ENCODE data around the gene CD8A.
"Not testable (repeated sequence)": the region's sequence is repeated elsewhere in the genome, so short reads cannot be mapped to it uniquely, and the experiment has no call there.

Gene CD8A

DNA sequence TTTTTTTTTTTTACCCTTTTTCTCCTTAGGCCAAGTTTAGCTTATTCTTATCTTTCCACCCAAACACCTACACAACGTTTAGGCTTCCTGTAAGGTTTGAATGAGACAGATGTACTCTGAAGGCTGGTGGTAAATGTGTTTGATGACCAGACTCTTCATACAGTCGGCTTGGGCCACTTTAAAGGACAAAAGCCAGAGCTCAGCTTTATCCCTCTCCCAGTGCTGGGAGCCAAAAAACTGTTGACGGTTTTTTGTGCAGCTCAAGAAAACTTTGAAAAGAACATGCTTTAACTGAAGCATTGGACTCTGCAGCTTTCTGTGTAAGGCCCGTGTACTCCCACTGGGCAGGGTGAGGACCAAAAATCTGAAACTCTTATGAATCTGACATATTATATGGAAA lies 15.4 kb downstream of the CD8A start:
- no peak for DNase-seq

- no peak for DNase-seq
Observed at GRCh38 chr2:86774862-86775261, 15.9 kb downstream of the CD8A start.

DNA sequence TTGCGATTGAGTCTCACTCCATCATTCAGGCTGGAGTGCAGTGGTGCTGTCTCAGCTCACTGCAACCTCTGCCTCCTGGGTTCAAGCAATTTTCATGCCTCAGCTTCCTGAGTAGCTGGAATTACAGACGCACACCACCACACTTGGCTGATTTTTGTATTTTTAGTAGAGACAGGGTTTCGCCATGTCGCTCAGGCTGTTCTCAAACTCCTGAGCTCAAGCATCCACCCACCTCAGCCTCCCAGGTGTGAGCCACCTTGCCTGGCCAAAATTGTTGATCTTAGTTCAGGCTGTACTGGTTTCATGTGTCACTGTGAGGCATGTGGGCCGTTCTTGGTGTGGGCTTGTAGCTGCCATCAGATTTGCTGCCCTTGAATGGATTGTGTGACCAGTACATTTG lies 18.1 kb downstream of the CD8A start:
- no peak for DNase-seq

DNA sequence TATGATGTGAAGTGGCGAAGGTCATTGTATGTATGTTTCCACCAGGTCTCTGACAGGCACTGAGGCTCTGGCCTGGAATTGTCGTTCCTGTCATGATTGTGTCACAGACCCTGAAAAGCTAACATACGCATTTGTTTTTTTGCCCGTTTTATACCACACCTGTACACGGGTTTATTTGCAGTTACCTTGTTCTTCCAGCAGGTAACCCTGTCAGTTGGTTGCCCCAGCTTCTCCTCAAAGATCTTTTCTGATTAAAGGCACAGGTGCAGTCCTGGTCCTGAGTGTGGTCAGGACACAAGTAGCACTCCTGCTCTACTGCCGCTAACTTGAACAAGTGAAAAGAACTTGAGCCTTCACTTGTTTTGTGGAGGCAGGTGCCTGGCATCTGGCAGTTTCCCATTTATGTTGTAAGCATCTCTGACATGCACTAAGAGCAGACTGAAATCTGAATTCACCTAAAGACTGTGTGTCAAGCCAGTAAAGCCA lies 19.9 kb downstream of the CD8A start:
- DNase-seq: no peak

- DNase-seq: no peak
Observed at GRCh38 chr2:86769838-86770237, 20.9 kb downstream of the CD8A start.

- no peak for DNase-seq
Observed at GRCh38 chr2:86768189-86768949, 22.3 kb downstream of the CD8A start.

DNA sequence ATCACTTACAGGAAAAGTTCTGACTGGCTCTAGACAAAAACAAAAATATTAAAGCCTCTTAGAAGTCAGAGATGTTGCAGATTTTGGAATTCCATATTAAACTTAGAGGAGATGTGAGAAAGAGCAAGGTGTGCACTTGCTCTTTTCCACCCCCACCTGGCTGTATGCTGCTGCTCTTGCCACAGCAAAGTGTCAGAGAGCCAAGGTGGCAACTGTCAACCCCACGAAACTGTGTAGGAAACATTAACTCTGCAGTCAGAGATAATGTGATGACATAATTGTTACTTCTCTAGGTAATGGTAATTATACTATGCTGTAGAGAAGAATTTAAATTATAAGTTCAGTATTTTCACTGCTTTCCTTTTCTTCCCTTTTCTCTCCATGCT lies 25.4 kb downstream of the CD8A start:
- DNase-seq: no peak

DNA sequence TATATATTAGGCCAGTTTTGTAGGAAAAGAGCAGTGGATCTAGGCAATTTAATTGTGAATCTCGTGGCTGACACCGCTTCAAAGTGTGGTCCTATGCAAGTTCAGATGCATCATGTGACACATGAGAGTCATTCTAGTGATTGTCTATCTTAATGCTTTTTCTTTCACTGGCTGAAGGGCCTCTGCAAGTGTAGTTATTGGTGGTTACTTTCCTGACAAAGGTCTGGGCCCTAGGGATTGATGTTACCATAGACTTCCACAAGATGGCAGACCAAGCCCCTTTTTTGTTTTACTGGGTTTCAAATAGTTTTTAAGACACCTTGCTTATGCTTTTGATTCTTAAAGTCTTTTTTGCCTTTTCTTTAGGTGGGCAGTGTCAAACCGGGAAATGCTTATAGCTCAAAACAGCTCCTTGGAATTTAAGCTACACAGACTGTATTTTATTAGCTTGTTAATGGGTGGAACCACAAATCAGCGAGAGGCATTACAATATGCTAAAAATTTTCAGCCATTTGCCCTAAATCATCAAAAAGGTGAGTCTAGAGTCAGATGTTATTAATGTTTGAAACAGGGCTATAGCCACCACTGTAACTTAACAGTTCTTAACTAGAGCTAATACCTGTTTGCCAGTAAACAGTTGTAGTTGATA lies 25.9 kb downstream of the CD8A start:
- DNase-seq: no peak

DNA sequence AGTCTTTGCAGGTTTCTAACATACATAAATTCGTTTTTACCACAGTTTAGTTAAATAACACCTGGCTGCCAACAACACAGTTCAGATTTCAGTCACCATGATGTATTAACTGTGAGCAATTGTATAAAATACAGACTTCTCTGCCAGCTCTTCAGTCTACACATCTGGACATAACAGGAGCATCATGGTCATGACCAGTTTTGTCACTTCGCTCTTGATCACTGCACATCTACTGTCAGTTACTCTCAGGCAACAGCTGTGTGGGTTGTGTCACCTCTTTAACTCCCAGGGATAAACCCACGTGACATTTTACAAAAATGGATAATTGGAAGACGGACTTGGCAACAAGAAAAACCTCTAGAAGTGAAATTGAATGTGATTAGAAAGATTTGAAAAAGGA lies 30.3 kb downstream of the CD8A start:
- DNase-seq: no peak

GRCh38 chr2:86758405-86758804 lies 32.3 kb downstream of the CD8A start:
- no peak for DNase-seq

GRCh38 chr2:86753606-86754005 lies 37.1 kb downstream of the CD8A start:
- no peak for DNase-seq

- no peak for DNase-seq
Observed at GRCh38 chr2:86752934-86753333, 37.8 kb downstream of the CD8A start.

- DNase-seq: no peak
Observed at GRCh38 chr2:86751778-86752177, 38.9 kb downstream of the CD8A start.

GRCh38 chr2:86750240-86750839 lies 40.4 kb downstream of the CD8A start:
- DNase-seq: no peak

DNA sequence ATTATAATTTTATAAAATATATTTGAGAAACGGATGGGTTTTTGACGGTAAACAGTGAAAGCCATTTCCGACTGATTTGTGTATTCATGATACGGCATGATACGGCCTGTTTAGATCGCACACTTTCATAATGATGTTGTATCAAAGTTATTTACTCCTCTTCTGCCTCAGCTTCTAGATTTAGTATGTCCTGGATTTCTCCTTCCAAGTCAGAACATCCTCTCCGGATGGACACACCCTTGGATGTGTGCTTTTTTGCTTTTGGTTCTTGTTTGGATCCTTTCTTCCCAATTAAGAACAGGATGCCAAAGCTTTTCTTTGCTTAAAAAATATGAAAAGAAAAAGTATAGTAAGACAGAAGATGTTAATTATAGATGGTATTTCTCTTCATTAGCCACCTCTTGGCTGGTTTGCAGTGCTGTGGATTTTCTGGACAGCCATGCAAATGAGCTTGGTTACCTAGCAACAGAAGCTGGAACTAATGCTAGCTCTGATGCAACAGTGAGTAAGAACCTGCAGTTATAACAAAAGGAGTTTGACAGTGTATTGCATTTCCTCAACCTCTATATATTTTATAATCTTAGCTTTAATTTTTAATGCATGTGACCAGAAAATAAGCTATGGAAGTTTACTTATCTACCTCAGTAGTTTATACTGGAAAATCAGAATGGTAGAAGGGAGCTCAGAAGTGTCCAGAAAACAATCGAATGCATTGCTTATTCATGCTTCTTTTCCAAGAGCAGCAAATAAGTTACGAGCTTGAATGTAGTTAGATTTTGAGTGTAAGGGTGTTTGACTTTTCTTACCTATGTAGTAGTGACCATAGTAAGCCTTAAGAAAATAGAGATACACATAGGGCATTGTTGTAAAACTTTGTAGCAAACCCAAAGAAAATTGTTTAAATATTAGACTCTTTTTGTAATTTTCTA lies 42.7 kb downstream of the CD8A start:
- no peak for DNase-seq

GRCh38 chr2:86746939-86747338 lies 43.8 kb downstream of the CD8A start:
- no peak for DNase-seq

DNA sequence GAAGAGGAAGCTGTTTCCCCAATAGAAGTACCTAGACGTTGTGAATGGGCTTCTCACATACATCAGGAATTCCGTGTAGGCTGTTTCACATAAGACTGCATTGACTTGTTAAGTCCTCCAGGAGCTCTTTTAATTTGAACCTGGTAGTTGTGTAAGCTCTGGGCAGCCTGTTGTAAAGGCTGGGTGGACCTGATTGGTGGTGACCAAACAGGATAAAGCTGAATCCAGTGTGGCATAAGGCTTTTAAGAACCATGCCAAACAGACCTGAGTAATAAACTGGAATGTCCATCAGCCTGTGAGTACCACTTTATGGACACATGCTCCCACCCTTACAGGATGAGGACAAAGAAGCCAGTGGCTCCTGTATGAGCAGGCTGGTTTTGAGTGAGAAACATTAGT lies 46.6 kb downstream of the CD8A start:
- no peak for DNase-seq

DNA sequence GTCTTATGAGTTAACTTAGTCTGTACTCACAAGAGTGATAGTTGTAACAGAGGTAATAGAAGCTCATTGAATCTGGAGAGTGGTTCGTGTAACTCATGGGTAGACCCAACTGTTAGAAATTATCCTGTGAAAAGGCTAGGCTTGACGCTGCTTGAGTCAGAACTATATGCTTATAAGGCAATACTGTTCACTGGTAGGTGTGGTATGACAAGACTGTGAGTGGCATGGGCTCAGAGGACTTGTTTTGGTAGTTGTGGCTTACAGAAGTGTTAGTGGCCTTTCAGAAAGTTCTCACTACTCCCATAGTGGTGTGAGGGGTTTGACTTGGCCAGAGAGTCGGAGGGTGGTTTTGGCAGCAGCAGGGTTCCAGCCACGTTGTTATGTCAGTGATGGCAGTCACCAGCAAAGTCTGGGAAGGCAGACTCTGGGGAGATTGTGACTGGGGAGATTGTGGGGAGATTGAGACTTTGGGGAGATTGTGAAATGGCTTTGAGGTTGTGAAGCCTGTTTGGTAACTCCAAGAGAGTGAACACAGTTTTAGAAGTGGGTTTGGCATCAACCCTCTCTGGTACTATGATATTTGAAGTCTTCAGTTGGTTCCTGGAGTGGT lies 48.7 kb downstream of the CD8A start:
- DNase-seq: not testable (repeated sequence)

GRCh38 chr2:86739889-86740288 lies 50.8 kb downstream of the CD8A start:
- not testable (repeated sequence) for DNase-seq

- DNase-seq: not testable (repeated sequence)
Observed at GRCh38 chr2:86739485-86739884, 51.2 kb downstream of the CD8A start.

GRCh38 chr2:86734896-86735295 lies 55.8 kb downstream of the CD8A start:
- not testable (repeated sequence) for DNase-seq
